Measurements from ENCODE around the gene RENBP. TPM values are rescaled to one million over a fixed set of nuclear protein-coding genes. Genes with fewer than 3 reads are reported as not detected.

The RENBP gene
- total and polyA plus RNA-seq, 9 donors: 0.80 to 4.9 (median 2.5) TPM

- intact Hi-C loops (cut with DNase I): no loop called here
- Histone ChIP-seq H3K9me3 (no peaks in the 10 kb centered on the region), H3K4me3 (no peak overlapping the region), H3K27ac (no peak overlapping the region), H3K36me3 (no peaks in the 10 kb centered on the region), H3K27me3 (no peaks in the 10 kb centered on the region), H3K4me1 (ENCODE audit: insufficient read depth) (no peaks in the 10 kb centered on the region)
- TF ChIP-seq POLR2A (IDR thresholded peaks at IDR 0.05) (no peak), EP300 (IDR thresholded peaks at IDR 0.05) (no peak)
- TF ChIP-seq, protein P1, sequence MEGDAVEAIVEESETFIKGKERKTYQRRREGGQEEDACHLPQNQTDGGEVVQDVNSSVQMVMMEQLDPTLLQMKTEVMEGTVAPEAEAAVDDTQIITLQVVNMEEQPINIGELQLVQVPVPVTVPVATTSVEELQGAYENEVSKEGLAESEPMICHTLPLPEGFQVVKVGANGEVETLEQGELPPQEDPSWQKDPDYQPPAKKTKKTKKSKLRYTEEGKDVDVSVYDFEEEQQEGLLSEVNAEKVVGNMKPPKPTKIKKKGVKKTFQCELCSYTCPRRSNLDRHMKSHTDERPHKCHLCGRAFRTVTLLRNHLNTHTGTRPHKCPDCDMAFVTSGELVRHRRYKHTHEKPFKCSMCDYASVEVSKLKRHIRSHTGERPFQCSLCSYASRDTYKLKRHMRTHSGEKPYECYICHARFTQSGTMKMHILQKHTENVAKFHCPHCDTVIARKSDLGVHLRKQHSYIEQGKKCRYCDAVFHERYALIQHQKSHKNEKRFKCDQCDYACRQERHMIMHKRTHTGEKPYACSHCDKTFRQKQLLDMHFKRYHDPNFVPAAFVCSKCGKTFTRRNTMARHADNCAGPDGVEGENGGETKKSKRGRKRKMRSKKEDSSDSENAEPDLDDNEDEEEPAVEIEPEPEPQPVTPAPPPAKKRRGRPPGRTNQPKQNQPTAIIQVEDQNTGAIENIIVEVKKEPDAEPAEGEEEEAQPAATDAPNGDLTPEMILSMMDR (IDR thresholded peaks at IDR 0.05): no peak
- 70 to 78% (median 74%) methylated on average over 8 of the region's 8 CpGs for WGBS, 3 donors
- DNase-seq: no peak
These were observed 57.1 kb downstream of the RENBP start for GRCh38 chrX:153887385-153887784.

DNA sequence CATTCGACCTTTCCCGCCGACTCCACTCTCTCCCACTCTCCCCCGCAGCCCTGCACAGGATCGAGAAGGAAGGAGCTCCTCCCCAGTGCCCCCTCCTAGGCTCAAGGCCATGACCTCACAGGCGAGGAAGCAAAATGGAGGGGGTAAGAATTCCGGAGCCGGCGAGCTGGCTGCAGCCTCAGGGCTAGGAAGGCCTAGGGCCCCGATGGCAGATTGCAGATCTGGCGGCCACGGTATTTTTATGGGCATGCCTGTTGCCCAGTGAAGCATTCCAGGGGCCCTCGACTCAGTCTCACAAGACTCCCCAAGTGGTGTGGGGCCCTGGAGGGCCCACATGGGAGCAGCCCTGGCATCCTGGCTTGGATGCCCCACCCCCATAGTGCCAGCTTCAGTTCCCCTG, 57.5 kb downstream of the RENBP start:
- H3K4me1 ChIP-seq (ENCODE audit: insufficient read depth): no peaks in the 10 kb centered on the region
- no peaks in the 10 kb centered on the region for H3K9me3 ChIP-seq
- H3K27me3 ChIP-seq: no peaks in the 10 kb centered on the region
- no peak for DNase-seq
- H3K36me3 ChIP-seq: no peaks in the 10 kb centered on the region
- TF ChIP-seq EP300 (IDR thresholded peaks at IDR 0.05) (no peak), POLR2A (IDR thresholded peaks at IDR 0.05) (no peak)
- TF ChIP-seq, protein P1 (IDR thresholded peaks at IDR 0.05): no peak
- H3K4me3 ChIP-seq: no peak overlapping the region
- no peak overlapping the region for H3K27ac ChIP-seq
- 32 to 43% (median 32%) methylated on average over 13 of the region's 13 CpGs for WGBS, 3 donors
- intact Hi-C loops (cut with DNase I): no loop called here

DNA sequence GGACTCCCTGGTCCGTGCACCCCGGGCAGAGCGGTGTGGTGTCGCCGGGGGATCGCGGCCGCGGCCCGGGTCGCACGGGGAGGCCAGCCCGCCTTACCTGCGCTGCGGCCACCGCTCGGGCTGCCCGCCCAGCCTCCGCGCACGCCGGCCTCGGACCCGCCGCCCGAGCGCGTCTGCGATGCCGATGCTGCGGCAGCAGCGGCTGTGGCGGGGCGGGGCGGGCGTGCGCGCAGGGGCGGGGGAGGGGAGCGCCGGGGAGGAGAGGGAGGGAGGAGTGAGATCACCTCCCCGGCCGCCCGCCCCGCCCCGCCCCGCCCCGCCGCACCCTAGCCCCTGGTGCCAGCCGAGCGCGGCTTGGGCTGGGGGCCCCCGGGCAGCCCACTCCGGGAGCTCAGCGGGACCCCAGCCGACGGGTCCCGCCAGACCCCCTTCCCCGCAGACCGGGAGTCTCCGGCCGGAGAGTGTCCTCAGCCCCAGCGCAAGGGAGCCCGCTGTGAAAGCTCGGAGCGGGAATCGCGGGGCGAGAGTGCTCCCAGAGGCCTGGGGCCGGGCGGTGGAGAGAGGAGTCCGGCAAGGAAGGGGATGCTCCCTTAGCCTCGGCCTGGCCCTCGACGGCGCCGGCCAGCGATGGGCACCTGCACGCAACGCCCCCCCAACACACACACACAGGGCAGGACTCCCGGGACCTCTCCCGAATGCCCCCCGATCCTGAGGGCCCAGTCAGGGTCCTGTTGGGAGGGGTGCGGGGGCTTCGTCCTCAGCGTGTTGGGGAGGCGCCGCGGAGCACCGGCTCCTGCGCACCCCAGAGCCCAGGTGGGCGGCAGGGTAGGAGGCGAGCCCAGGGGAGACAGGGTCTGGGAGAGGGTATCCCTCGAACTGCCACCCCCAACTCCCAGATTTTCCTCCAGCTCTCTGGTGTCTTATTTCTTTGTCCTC, 58.2 kb downstream of the RENBP start, which contains the start of gene L1CAM:
Gene L1CAM (minus strand): TSS at position 206 of the 936 bp plus-strand sequence. CDS start 10,337 bp downstream, outside the sequence.
- DNase-seq: no peak
- no peak within 1 kb of the TSS for H3K27ac ChIP-seq
- 16 to 24% (median 22%) methylated on average over 33 to 89 of the region's 94 CpGs for WGBS, 3 donors
- H3K36me3 ChIP-seq: no peaks in the 10 kb centered on the region
- TF ChIP-seq EP300 (IDR thresholded peaks at IDR 0.05): no peak
- TF ChIP-seq, protein P1 (IDR thresholded peaks at IDR 0.05): no peak
- no peak for TF ChIP-seq POLR2A (IDR thresholded peaks at IDR 0.05)
- no peaks in the 10 kb centered on the region for H3K4me1 ChIP-seq (ENCODE audit: insufficient read depth)
- no peak within 1 kb of the TSS for H3K4me3 ChIP-seq
- no peaks in the 10 kb centered on the region for H3K27me3 ChIP-seq
- no peaks in the 10 kb centered on the region for H3K9me3 ChIP-seq
- intact Hi-C loops (cut with DNase I): no loop called here

Small RNA genes lying within 50 kb of the gene (microRNA-seq; reads per million reads assigned to microRNA genes)
- gene MIR3202-1 (0 reads per million in 3 donors), gene MIR3202-2 (0 reads per million in 3 donors)

Small RNA genes lying within 50 kb of the gene (small RNA-seq; reads per million reads assigned to genes)
- not detected for gene MIR3202-1

Other genes starting within 250 kb of the RENBP start
- 100 to 1,000 TPM in 5 of 7 donors, 10 to 100 TPM in 2; 53.7 to 146 (median 126) TPM for gene BCAP31, start 220.3 kb downstream of the RENBP start, total RNA-seq
- gene BCAP31, start 220.3 kb downstream of the RENBP start, polyA plus RNA-seq: 100 to 1,000 TPM; 151 to 195 TPM
- 10 to 100 TPM in 1 of 7 donors, 1 to 10 TPM in 6; 6.1 to 11.1 (median 9.1) TPM for gene ABCD1, start 219.8 kb downstream of the RENBP start, total RNA-seq
- 1 to 10 TPM; 1.4 to 5.1 TPM for gene ABCD1, start 219.8 kb downstream of the RENBP start, polyA plus RNA-seq
- 1 to 10 TPM in 3 of 7 donors, under 1 TPM in 4; 0.46 to 5.0 (median 0.95) TPM for gene PLXNB3, start 180.4 kb downstream of the RENBP start, total RNA-seq
- gene PLXNB3, start 180.4 kb downstream of the RENBP start, polyA plus RNA-seq: 1 to 10 TPM in 1 of 2 donors, under 1 TPM in 1; 0.79 to 3.6 TPM
- 1 to 10 TPM; 1.1 to 2.1 (median 1.6) TPM for gene SRPK3, start 163.6 kb downstream of the RENBP start, total RNA-seq
- under 1 TPM; 0.25 to 0.65 TPM for gene SRPK3, start 163.6 kb downstream of the RENBP start, polyA plus RNA-seq
- 10 to 100 TPM; 48.5 to 58.5 (median 54.7) TPM for gene IDH3G, start 150.3 kb downstream of the RENBP start, total RNA-seq
- 10 to 100 TPM; 41.3 to 44.2 TPM for gene IDH3G, start 150.3 kb downstream of the RENBP start, polyA plus RNA-seq
- 100 to 1,000 TPM; 123 to 181 (median 155) TPM for gene SSR4, start 150.0 kb downstream of the RENBP start, total RNA-seq
- 100 to 1,000 TPM; 120 to 261 TPM for gene SSR4, start 150.0 kb downstream of the RENBP start, polyA plus RNA-seq
- gene PDZD4, start 114.1 kb downstream of the RENBP start, total RNA-seq: 1 to 10 TPM in 4 of 7 donors, under 1 TPM in 3; 0.73 to 8.6 (median 2.7) TPM
- 1 to 10 TPM; 2.0 to 2.2 TPM for gene PDZD4, start 114.1 kb downstream of the RENBP start, polyA plus RNA-seq
- 1 to 10 TPM in 3 of 7 donors, under 1 TPM in 3, not detected in 1; 0.36 to 3.0 (median 1.1) TPM for gene L1CAM, start 58.5 kb downstream of the RENBP start, total RNA-seq
- 1 to 10 TPM in 1 of 2 donors, under 1 TPM in 1; 0.63 to 1.1 TPM for gene L1CAM, start 58.5 kb downstream of the RENBP start, polyA plus RNA-seq
- gene AVPR2, start 40.0 kb downstream of the RENBP start, total RNA-seq: 1 to 10 TPM in 1 of 7 donors, under 1 TPM in 4, not detected in 2; 0.34 to 1.5 (median 0.50) TPM
- 1 to 10 TPM in 1 of 2 donors, not detected in 1; 1.3 TPM for gene AVPR2, start 40.0 kb downstream of the RENBP start, polyA plus RNA-seq
- gene ARHGAP4, start 18.4 kb downstream of the RENBP start, total RNA-seq: 10 to 100 TPM in 5 of 7 donors, 1 to 10 TPM in 2; 7.0 to 22.3 (median 11.4) TPM
- 10 to 100 TPM in 1 of 2 donors, 1 to 10 TPM in 1; 1.2 to 14.7 TPM for gene ARHGAP4, start 18.4 kb downstream of the RENBP start, polyA plus RNA-seq
- 10 to 100 TPM; 36.7 to 95.5 (median 64.2) TPM for gene NAA10, start 9.6 kb downstream of the RENBP start, total RNA-seq
- gene NAA10, start 9.6 kb downstream of the RENBP start, polyA plus RNA-seq: 10 to 100 TPM; 64.9 to 87.3 TPM
- 10 to 100 TPM; 26.3 to 62.5 (median 53.1) TPM for gene HCFC1, start 27.2 kb upstream of the RENBP start, total RNA-seq
- gene HCFC1, start 27.2 kb upstream of the RENBP start, polyA plus RNA-seq: 10 to 100 TPM; 13.3 to 19.7 TPM
- 10 to 100 TPM in 3 of 7 donors, 1 to 10 TPM in 4; 4.4 to 11.6 (median 9.4) TPM for gene TMEM187, start 28.1 kb upstream of the RENBP start, total RNA-seq
- gene TMEM187, start 28.1 kb upstream of the RENBP start, polyA plus RNA-seq: 1 to 10 TPM; 2.6 to 9.8 TPM
- gene IRAK1, start 75.3 kb upstream of the RENBP start, total RNA-seq: 10 to 100 TPM; 17.0 to 97.4 (median 52.6) TPM
- gene IRAK1, start 75.3 kb upstream of the RENBP start, polyA plus RNA-seq: 10 to 100 TPM; 10.5 to 25.8 TPM
- gene MECP2, start 153.1 kb upstream of the RENBP start, total RNA-seq: 10 to 100 TPM; 46.4 to 91.2 (median 62.4) TPM
- 10 to 100 TPM; 26.8 to 29.6 TPM for gene MECP2, start 153.1 kb upstream of the RENBP start, polyA plus RNA-seq
- not detected for gene OPN1LW, start 199.6 kb upstream of the RENBP start, total RNA-seq
- gene OPN1LW, start 199.6 kb upstream of the RENBP start, polyA plus RNA-seq: not detected
- not detected for gene OPN1MW, start 238.0 kb upstream of the RENBP start, total RNA-seq
- not detected for gene OPN1MW, start 238.0 kb upstream of the RENBP start, polyA plus RNA-seq